Endodermal cell (in vitro differentiated cells): Measurements from ENCODE around the gene HDLBP. TPM values are rescaled to one million over a fixed set of nuclear protein-coding genes. Genes with fewer than 3 reads are reported as not detected.

Experiments used
- DNase-seq: peaks from one replicate; pipeline ENCODE4 v3.0.0-alpha.2; 2017
- H3K27ac ChIP-seq: 2 replicates; pipeline ENCODE4 v1.5.1; 2013; ENCODE audit warnings: mild to moderate bottlenecking, low read depth, low read length, moderate library complexity
- H3K27me3 ChIP-seq: 2 replicates; pipeline ENCODE4 v1.6.1; 2013; ENCODE audit warnings: mild to moderate bottlenecking, low read length, moderate library complexity; ENCODE audit not compliant: insufficient read depth, control insufficient read depth, poor library complexity, severe bottlenecking
- H3K36me3 ChIP-seq: 2 replicates; pipeline ENCODE4 v1.7.0; 2013; ENCODE audit warnings: mild to moderate bottlenecking, low read length, moderate library complexity; ENCODE audit not compliant: control insufficient read depth, insufficient read depth
- H3K4me1 ChIP-seq: one replicate; pipeline ENCODE4 v1.7.0; 2013; ENCODE audit warnings: low read length; ENCODE audit not compliant: control insufficient read depth, insufficient read depth
- H3K4me3 ChIP-seq: 2 replicates; pipeline ENCODE4 v1.5.1; 2013; ENCODE audit warnings: mild to moderate bottlenecking, low read length, moderate library complexity
- H3K9ac ChIP-seq: 2 replicates; pipeline ENCODE4 v1.6.1; 2013; ENCODE audit warnings: mild to moderate bottlenecking, low read length, moderate library complexity; ENCODE audit not compliant: poor library complexity, severe bottlenecking; ENCODE audit errors: extremely low read depth
- H3K9me3 ChIP-seq: 2 replicates; pipeline ENCODE4 v1.6.1; 2013; ENCODE audit warnings: mild to moderate bottlenecking, low read length, moderate library complexity; ENCODE audit not compliant: control insufficient read depth
- H3K27ac Mint-ChIP-seq: 2 replicates; pipeline ENCODE4 v1.8.0; 2020; ENCODE audit warnings: mixed read lengths
- H3K27me3 Mint-ChIP-seq: 2 replicates; pipeline ENCODE4 v1.8.0; 2021; ENCODE audit warnings: mild to moderate bottlenecking, mixed read lengths; ENCODE audit not compliant: insufficient read depth
- H3K36me3 Mint-ChIP-seq: 2 replicates; pipeline ENCODE4 v1.8.0; 2020; ENCODE audit warnings: low read depth, mixed read lengths
- H3K4me1 Mint-ChIP-seq: 2 replicates; pipeline ENCODE4 v1.8.0; 2020; ENCODE audit warnings: mixed read lengths
- H3K4me3 Mint-ChIP-seq: 2 replicates; pipeline ENCODE4 v1.8.0; 2020; ENCODE audit warnings: mild to moderate bottlenecking, moderate library complexity, mixed read lengths
- H3K9me3 Mint-ChIP-seq: 2 replicates; pipeline ENCODE4 v1.8.0; 2020; ENCODE audit warnings: mild to moderate bottlenecking, mixed read lengths
- CTCF ChIP-seq: fragments of 200-600 bp; sonication (generic); conservative IDR thresholded peaks from 2 replicates; pipeline ENCODE4 v1.5.0; 2021; ENCODE audit warnings: antibody characterized with exemption, mild to moderate bottlenecking
- WGBS, 2 experiments: methylation state at CpG; one replicate each; pipeline versions ENCODE4 v1.1.5 to v1.1.7; 2013; ENCODE audit warnings: missing lambda C conversion rate in 2 of 2, mixed read lengths in 1 of 2; ENCODE audit not compliant: insufficient coverage in 1 of 2, insufficient read length in 1 of 2; 5-methylcytosine and 5-hydroxymethylcytosine counted together
- total RNA-seq, 2 donors: library from RNA; stranded (reverse); fragmentation: NEBNext Ultra II Directional in 1 of 2; extraction: Animal tissue kit (Norgen Biotek cat#: 25700) in 1 of 2; gene quantifications; 2 replicates in 1 of 2; 3 replicates in 1 of 2; pipeline ENCODE4 v1.2.1, GENCODE V29; 2021

HDLBP gene
- total RNA-seq, 2 donors from 2014 or later = 344 to 374 TPM

- DNase-seq = no peak
- Mint-ChIP-seq H3K4me1 (no peaks in the 10 kb centered on the region), H3K9me3 (no peaks in the 10 kb centered on the region), H3K27me3 (no peaks in the 10 kb centered on the region), H3K27ac (no peak overlapping the region), H3K4me3 (no peak overlapping the region), H3K36me3 (no peaks in the 10 kb centered on the region)
- no peaks in the 10 kb centered on the region for H3K27me3 ChIP-seq
- WGBS, 2 experiments = 86 to 98% methylated on average over 7 to 15 of the region's 15 CpGs
- no peaks in the 10 kb centered on the region for H3K36me3 ChIP-seq
- H3K9me3 ChIP-seq = no peaks in the 10 kb centered on the region
- TF ChIP-seq CTCF = no peak
- no peaks in the 10 kb centered on the region for H3K4me1 ChIP-seq
- no peak overlapping the region for H3K4me3 ChIP-seq
- H3K27ac ChIP-seq = no peak overlapping the region
- no peak overlapping the region for H3K9ac ChIP-seq
Measured at GRCh38 chr2:241202268-241202585, 113.2 kb downstream of the HDLBP start.

- H3K36me3 Mint-ChIP-seq = no peaks in the 10 kb centered on the region
- H3K4me1 Mint-ChIP-seq = no peaks in the 10 kb centered on the region
- no peaks in the 10 kb centered on the region for H3K36me3 ChIP-seq
- no peaks in the 10 kb centered on the region for H3K27me3 ChIP-seq
- DNase-seq = peak; percentile 42
- H3K9ac ChIP-seq = no peak overlapping the region
- no peak overlapping the region for H3K4me3 ChIP-seq
- H3K4me1 ChIP-seq = no peaks in the 10 kb centered on the region
- H3K27ac ChIP-seq = no peak overlapping the region
- no peaks in the 10 kb centered on the region for H3K27me3 Mint-ChIP-seq
- H3K9me3 Mint-ChIP-seq = no peaks in the 10 kb centered on the region
- TF ChIP-seq CTCF = no peak
- no peak overlapping the region for H3K4me3 Mint-ChIP-seq
- H3K27ac Mint-ChIP-seq = no peak overlapping the region
- no peaks in the 10 kb centered on the region for H3K9me3 ChIP-seq
- 89 to 92% methylated on average over 20 to 24 of the region's 24 CpGs for WGBS, 2 experiments
Measured at GRCh38 chr2:241201445-241202267, 113.8 kb downstream of the HDLBP start.

- H3K27me3 Mint-ChIP-seq = no peaks in the 10 kb centered on the region
- no peaks in the 10 kb centered on the region for H3K9me3 Mint-ChIP-seq
- no peak overlapping the region for H3K27ac Mint-ChIP-seq
- WGBS, 2 experiments = 91 to 99% methylated on average over 16 to 21 of the region's 21 CpGs
- H3K9ac ChIP-seq = no peak overlapping the region
- no peaks in the 10 kb centered on the region for H3K36me3 ChIP-seq
- no peak overlapping the region for H3K4me3 ChIP-seq
- no peaks in the 10 kb centered on the region for H3K4me1 ChIP-seq
- H3K9me3 ChIP-seq = no peaks in the 10 kb centered on the region
- DNase-seq = no peak
- H3K4me3 Mint-ChIP-seq = no peak overlapping the region
- no peak for TF ChIP-seq CTCF
- no peaks in the 10 kb centered on the region for H3K4me1 Mint-ChIP-seq
- no peaks in the 10 kb centered on the region for H3K27me3 ChIP-seq
- no peak overlapping the region for H3K27ac ChIP-seq
- no peaks in the 10 kb centered on the region for H3K36me3 Mint-ChIP-seq
Measured at GRCh38 chr2:241200822-241201395, 114.6 kb downstream of the HDLBP start.
